ENCODE data around the gene NUAK2. TPM values are rescaled to one million over a fixed set of nuclear protein-coding genes. Genes with fewer than 3 reads are reported as not detected.
"Not testable (repeated sequence)": the region's sequence is repeated elsewhere in the genome, so short reads cannot be mapped to it uniquely, and the experiment has no call there.

Gene NUAK2
- total RNA-seq, result 14.4 and 17.7 TPM in 2 replicates

DNA sequence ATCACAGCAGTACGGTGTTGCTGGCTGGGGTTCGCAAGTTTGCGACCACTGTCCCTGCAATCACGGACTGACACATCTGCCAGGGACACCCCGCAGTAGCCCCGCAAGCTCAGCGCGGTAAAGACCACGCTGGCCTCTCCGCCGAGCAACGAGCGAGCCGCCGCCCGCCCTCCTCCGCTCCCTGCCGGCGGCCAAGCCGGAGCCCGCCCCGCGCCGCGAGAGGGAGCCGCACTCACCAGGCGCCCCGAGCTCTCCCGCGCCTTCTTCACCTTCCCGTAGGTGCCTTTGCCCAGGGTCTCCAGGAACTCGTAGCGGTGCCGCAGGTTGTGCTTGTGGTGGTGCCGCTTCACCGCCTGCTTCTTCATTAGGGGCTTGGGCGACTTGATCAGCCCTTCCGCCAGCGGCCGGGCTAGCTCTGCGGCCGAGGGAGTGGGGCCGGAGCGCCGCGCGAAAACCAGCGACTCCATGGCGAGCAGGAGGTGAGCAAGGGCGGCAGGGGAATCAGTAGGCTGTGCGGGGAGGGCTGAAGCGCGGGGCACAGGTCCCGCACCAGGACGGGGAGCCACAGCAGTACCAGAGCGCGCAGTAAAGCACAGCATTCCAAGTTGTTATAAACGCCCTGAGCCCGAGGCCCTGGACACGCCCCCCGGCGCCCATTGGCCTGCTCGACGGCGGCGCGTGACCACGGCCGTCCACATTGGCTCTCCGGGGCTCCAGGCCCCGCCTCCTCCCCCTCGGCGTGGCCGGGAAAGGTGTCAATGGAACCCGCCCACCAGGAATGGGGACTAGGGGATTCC is at the start of gene NUAK2:
TSS of gene NUAK2 (minus strand) at position 584 of the 797 bp plus-strand sequence. CDS start at position 467, 117 bp downstream.
- no peak for DNase-seq (ENCODE audit: extremely low read depth, low read depth, low spot score)

DNA sequence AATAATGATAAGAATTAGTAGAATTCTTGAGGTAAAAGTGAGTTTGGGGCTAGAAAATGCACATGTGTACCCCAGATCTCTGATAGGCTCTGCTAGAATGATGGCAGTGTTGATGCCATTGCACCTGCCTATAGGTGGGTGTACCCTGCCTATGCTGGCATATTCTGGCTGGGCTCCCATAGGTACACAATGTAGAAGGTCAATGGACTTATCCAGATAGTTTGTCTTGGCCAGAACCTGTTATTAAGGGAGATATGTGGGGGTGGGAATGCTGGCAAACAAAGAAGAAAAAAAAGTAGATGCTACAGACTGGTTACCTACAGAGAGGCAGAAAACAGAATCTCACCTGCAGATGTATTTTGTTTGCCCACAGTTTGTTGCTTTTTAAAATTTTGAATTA is 49.2 kb upstream of the NUAK2 start:
- DNase-seq (ENCODE audit: extremely low read depth, low read depth, low spot score), result no peak

DNA sequence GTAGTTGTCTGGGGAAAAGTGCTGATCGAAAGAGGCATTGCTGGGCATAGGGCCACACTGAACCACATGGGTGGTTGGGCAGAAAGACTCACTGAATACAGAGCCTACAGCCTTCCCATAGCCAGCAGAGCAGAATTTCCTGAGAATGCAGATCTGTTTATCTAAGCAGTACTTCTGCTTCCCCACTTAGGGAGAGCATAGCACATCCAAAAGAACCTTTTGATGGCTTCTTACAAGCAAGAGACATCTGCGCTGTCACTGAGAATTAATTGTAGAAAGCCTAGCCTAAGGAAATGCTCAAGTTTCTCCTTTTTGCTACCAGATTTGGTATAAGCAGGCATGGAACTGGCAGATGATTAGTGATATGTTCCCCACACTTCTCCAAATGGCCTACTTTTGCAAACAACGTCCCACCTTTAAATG is 48.2 kb upstream of the NUAK2 start:
- DNase-seq (ENCODE audit: extremely low read depth, low read depth, low spot score), result no peak

DNA sequence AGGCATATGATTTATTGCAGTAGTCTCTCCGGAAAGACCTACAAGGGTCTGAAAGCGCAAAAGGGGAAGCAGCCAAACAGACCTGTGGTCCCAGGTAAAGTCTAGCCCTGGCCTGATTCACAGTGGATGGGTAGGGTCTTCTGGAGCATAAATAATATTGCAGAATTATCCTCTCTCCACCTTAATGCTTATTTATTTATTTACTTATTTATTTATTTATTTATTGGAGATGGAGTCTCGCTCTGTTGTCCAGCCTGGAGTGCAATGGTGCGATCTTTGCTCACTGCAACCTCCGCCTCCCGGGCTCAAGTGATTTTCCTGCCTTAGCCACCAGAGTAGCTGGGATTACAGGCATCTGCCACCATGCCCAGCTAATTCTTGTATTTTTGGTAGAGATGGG is 46.9 kb upstream of the NUAK2 start:
- DNase-seq (ENCODE audit: extremely low read depth, low read depth, low spot score), result no peak

DNA sequence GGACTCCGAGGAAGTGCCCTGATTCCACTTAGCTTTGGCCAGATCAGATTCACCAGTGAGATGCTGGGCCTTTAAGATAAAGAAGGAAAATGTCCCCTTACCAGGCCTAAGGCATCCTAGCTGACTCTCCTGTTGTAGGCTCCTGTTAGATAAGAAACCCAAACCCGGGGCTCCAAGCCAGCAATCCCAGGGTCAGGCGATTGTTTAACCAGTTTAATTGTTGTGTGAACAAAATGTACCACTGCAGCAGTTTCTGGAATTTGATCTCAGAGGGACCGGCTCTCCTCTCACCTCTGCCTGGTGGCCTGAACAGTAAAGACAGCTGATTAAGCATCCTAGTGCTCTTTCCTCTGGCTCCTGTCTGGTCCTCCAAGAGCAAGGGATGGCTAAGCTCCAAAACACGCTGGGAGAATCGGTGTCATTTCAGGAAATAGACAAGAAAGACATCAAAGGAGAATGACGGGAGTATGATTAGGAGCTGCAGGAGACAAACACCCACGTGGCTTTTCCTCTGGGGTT is 44.5 kb upstream of the NUAK2 start:
- no peak for DNase-seq (ENCODE audit: extremely low read depth, low read depth, low spot score)

DNA sequence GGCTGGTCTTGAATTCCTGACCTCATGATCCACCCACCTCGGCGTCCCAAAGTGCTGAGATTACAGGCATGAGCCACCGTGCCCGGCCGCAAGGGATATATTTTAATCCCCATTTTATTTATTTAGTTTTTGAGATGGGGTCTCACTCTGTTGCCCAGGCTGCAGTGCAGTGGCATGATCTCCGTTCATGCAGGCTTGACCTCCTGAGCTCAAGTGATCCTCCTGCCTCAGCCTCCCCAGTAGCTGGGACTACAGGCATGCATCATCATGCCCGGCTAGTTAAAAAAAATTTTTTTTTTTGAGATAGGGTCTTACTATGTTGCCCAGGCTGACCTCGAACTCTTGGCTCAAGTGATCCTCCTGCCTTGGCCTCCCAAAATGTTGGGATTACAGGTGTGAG is 43.5 kb upstream of the NUAK2 start:
- DNase-seq (ENCODE audit: extremely low read depth, low read depth, low spot score), result not testable (repeated sequence)

DNA sequence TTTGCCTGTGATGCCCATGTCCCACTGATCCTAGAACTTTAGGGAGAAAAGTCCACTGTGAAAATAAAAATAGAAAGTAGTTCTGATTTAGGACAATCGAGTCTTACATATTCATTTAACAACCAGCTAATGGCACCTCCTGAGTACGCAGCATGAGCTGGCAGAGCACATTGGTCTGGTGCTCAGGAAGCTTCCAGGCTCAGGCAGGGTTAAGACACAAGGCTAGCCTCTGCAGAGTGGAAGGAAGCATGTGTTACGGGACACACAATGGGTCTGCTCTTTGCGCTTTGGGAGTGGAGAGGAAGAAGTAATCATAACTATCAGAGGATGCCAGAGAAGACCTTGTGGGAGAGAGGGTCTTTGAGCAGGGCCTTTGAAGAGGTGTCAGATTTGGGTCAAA is 39.3 kb upstream of the NUAK2 start:
- DNase-seq (ENCODE audit: extremely low read depth, low read depth, low spot score), result no peak

DNA sequence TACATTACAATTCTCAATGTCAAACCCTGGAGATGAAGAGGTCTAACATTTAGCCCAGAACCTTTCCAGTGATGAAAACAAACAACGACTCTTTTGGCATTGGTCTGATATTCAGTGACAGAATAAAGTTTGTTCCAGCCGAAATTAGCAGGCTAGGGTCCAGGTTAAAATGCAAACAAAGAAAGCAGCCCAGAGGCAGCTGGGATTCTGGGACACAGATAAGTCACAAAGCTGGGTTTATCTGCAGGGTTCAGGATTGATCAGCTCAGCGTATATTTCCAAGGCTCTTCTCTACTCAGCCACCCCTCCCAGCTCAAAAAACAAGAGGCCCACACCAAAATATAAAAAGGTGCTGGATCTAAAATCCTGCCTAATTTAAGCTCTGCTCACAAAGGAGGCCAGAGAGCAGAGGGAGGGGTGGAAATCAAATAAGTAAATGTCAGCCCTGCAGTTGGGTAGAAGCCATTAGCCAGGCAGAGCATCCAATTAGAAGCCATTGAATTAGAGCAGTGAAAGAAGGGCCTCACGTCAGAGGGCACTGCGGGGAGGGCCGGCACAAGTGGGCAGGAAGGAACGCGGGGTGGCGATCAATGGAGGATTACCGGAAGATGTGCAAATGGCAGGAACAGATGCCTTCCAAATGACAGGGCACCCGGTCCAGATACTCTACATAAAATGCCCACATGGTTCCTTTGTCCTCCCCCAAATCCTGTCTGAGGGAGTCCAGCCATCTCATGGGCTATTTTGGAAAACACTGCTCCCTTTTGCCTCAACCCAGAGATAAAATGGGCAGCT is 38.4 kb upstream of the NUAK2 start:
- DNase-seq (ENCODE audit: extremely low read depth, low read depth, low spot score), result no peak

DNA sequence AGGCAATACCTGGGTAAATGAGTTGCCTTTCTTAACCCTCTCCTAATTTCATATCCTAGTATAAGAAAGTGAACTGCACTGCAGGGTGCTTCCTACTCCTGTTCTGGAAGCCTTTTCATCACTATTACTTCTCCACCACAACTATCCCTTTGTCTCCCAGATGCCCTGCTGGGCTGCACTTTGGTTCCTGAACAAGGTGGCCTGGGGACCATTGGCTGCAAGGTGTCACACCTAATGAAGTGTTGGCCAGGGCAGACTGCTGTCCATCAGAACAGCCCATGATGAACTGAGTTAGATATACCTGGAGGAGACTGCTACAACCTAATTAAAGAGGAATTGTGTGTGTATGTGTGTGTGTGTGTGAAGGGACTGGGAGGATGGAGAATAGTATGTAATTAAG is 37.0 kb upstream of the NUAK2 start:
- DNase-seq (ENCODE audit: extremely low read depth, low read depth, low spot score), result no peak

DNA sequence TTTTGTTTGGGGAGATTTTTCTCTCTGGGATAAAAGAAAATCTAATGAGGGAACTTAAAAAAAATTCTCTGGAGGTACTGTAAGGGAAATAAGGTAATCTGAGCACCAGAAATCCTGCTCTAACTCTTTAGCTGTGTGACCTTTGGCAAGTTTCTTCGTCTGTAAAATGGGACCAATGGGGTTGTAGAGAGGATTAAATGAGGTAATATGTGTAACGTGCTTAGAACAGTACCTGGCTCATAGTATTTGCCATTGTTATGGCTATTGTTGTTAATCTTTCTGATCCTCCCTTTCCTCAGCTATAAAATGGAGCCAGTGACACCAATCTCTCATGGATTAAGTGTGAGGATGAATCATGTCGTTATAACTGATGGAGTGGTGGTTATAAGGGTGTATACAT is 36.0 kb upstream of the NUAK2 start:
- DNase-seq (ENCODE audit: extremely low read depth, low read depth, low spot score), result no peak

DNA sequence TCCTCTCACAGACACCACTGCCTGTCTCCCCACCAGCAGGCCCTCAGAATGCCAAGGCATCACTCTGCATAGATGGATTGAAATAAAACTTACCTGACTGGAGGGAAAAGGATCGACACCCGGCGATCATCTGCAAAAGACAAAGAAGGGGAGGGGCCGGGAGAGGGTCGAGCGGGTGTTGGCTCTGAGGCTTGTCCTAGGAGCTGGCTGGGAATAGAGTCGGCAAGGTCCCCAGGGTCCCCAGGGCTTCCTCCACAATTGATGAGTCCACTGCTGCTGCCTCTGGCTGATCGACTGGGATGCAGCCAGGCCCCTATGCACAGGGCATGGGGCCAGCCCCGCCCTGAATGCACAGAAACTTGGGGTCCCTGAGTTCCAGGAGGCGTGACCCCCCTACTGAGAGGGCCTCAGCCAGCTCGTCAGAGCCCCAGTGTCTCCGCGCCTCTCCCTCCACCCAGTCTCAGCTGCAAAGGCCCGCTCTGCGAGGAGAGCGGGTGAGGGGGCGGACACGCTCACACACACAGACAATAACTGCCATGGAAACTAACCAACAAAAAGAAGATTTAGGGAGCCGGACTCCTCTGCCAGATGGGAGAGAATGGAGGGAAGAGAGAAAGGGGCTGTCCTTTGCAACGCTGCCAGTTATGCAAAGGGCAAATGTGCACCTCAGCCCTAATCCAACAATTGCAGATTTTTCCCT is 35.0 kb upstream of the NUAK2 start, which contains the start of gene KLHDC8A:
TSS of gene KLHDC8A (minus strand) at position 483 of the 700 bp plus-strand sequence. CDS start 13,318 bp downstream, outside the sequence.
- no peak for DNase-seq (ENCODE audit: extremely low read depth, low read depth, low spot score)

DNA sequence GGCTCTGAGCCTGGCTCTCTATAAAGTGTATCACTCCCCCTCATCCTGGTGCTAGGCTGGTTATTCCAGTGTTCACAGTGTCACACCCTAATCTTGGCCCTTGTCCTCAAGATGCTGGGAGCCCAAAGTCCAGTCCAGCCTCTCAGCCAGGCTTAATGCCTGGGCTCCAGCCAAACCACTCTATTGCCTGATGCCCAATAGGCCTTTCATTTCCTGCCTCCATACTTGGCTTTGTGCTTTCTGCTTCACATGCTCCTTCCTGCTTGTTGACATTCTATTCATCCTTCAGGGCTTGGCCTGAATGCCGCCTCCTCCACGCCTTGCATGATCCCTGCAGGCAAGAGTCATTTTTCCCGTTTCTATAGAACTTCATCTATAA is 33.5 kb upstream of the NUAK2 start:
- no peak for DNase-seq (ENCODE audit: extremely low read depth, low read depth, low spot score)

DNA sequence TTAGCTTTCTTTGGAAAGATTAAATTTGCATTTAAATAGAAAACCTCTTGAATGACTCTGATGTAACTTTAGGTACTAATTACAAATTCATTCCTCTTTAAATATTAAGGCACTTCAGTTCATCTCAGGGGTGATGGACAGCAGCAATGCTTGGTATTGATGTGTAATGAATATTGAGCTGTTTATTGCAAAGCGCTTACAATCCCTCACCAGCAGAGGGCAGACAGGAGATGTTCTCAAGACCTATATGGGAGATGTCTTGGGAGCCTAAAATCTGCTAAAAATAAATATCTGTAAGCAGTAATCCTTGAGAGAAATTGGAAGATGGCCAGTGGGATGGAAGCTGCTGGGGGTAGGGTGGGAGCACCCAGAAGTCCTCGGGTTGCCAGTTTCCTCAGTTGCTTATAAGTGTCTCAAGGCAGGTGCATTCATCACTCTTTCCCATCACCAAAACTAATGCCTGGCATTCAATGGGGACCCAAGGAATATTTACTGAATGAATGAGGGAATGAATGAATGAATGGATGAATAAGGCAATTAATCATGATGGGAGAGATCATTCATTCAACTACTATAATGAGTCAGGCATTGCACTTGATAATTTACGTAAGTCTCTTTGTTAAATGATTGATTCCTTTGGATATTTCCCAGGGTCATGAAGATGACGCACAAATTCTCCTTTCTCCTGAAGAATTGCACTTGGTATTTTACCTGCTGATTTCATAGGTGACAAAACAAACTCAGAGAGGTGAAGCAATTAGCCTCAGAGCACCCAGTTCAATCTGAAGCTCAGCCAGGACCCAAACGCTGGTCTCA is 32.9 kb upstream of the NUAK2 start:
- DNase-seq (ENCODE audit: extremely low read depth, low read depth, low spot score), result peak; percentile 36

DNA sequence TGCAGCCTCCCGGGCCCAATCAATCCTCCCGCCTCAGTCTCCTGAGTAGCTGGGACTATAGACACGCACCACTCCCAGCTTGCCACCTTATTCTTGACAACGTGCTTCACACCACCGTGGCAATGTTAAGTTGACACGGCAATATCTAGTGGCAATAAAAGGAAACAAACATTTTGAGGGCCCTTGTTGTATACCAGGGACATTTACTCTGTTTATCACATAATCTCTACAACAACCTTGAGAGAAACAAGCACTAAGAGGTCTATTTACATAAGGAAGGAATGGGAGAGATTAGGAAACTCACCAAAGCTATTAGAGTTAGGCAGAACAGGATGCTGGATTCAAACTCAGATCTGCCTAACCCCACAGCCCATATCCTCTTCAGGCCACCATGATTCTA is 32.1 kb upstream of the NUAK2 start:
- no peak for DNase-seq (ENCODE audit: extremely low read depth, low read depth, low spot score)

DNA sequence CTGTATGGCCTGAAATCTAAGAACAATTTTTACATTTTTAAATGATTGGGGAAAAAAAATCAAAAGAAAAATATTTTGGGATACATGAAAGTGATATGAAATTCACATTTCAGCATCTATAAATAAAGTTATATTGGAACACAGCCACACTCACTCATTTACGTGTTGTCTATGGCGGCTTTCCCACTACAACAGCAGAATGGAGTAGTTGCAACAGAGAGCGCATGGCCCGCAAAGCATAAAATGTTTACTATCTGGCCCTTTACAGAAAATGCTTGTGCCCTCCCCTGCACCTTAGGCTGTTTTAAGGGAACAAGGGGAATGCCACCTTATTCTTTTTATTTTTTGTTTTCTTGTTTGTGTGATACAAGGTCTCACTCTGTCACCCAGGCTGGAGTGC is 31.6 kb upstream of the NUAK2 start:
- no peak for DNase-seq (ENCODE audit: extremely low read depth, low read depth, low spot score)

DNA sequence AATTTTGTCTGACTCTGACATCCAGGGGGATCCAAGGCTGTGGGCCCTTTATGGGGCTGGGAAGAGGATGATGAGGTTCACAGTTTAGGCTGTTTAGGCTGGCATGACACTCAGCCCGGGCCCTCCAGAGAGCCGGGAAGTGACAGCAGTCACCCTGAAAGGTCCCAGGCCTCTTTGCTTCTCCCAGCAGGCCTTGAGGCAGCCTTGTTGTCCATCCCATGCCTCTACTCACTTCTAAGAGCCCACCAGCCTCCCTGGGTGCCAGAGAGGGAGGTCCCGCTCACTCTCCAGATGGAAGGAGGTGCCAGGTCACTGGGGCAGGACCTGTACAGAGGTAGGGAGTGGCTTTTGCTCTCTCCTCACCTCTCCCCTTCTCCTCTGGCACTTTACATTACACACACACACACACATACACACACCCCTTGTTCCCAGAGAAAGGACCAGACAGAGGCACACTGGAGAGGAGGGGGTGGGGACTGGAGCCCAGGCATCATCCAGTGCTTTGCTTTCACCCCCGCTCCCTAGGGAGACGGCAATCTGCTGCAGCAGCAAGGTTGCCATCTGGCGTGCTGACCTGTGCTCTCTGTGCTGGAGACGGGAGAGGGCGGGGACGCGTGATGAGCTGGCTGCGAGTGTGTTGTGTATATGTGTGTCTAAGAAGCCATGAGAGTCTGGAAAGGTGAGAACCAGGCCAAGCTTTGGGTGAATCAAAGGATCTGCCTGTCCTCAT is 30.6 kb upstream of the NUAK2 start:
- DNase-seq (ENCODE audit: extremely low read depth, low read depth, low spot score), result no peak

DNA sequence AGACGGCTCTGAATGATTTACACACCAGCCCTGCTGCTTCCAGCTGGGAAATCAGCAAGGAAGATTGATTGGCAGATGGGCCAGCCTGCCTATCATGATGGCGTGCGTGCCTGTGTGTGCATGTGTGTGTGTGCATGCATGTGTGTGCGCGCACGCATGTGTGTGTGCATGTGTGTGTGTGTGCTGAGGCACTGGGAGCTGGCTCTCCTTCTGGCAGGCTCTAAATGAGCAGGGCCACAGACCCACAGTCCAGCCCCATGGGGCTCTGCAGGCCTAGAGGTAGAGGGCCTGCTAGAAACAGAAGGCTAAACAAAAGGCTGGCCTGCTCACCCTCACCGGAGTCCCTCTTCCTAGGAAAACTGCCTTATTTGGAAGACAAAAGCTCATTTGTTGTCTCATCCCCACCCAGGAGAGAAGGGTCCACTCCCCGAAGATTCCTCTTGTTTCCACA is 29.2 kb upstream of the NUAK2 start:
- no peak for DNase-seq (ENCODE audit: extremely low read depth, low read depth, low spot score)

DNA sequence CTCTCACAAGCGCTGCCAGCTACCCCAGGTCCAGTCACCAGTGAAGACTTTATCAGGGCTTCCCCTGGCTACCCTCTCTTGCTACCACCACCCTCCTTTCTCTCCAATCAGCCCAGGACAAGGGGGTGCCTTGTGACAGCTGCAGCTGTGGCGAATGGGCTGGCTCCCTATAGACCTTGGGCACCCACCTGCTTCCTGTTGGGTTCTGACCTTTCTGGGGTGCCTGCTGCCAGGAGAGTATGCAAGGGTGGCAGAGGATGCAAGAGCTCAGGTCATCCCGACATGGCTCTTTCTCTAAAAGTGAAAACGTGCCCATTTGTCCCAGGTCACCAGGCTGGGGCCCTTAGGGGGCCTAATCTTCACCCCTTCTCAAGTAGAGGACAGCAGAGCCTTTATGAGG is 28.6 kb upstream of the NUAK2 start:
- DNase-seq (ENCODE audit: extremely low read depth, low read depth, low spot score), result no peak

Measured in glomerular endothelial cell (primary cell).